NCI-H2227 treated with DMSO at 0.1 percent for 48 hours (cell line): ENCODE measurements around the gene ZNF565.
"Not testable (repeated sequence)": the region's sequence is repeated elsewhere in the genome, so short reads cannot be mapped to it uniquely, and the experiment has no call there.

Experiments
- DNase-seq: peaks from one replicate; lab custom pipeline; 2025; lab: John Stamatoyannopoulos, UW

ZNF565 gene

DNA sequence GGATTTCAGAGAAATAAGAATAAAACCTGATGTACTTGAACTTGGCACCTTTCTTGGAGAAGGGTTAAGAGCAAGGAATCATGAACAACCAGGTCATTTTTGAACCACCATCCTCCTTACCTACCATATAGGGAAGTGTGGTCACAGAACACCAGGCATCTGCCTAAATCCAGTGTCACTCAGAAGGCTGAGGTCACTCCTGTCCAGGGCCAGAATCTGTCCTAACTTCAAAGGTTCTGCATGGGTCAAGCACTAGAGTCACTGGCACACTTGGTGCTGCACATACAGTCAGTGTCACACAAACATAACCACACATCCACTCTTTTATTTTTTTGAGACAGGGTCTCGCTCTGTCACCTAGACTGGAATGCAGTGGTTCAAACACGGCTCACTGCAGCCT is 1.6 kb downstream of the ZNF565 start:
- no peak for DNase-seq

GRCh38 chr19:36210497-36210896 is 4.0 kb downstream of the ZNF565 start:
- no peak for DNase-seq

GRCh38 chr19:36209372-36209771 is 5.1 kb downstream of the ZNF565 start:
- no peak for DNase-seq

DNA sequence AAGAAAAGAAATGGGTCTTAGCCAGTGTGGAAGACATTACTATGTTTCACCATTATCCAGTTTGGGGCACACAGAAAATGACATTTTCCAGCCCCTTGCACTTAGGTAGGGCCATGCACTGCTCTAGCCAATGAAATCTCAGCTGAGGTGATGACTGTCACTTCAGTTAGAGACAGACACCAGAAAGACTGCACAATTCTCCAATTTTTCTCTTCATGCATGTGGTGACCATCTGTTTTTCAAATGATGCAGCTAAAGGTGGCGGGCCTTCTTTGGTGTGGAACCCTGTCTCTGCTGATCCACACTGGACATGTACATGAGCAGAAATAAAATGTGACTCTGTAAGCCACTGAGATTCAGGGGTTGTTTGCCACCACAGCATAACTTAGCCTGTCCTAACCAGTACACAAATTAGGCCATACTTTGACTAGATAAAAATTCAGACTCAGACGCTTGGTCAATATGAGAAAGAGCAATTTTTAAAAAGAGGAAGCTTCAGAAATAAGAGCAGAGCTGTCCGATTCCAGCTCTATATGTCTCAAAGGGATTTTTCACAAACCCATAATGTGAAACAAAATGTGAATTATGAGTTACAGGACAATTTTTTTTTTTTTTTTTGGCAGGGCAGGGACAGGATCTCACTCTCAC is 6.7 kb downstream of the ZNF565 start:
- no peak for DNase-seq

- no peak for DNase-seq
Observed at GRCh38 chr19:36203293-36203692, 11.2 kb downstream of the ZNF565 start.

GRCh38 chr19:36201684-36202083 is 12.8 kb downstream of the ZNF565 start:
- DNase-seq = no peak

GRCh38 chr19:36198119-36198518 is 16.3 kb downstream of the ZNF565 start:
- no peak for DNase-seq

- no peak for DNase-seq
Observed at GRCh38 chr19:36196249-36196648, 18.2 kb downstream of the ZNF565 start.

GRCh38 chr19:36186722-36187121 is 27.7 kb downstream of the ZNF565 start:
- not testable (repeated sequence) for DNase-seq

GRCh38 chr19:36183245-36183628 is 31.2 kb downstream of the ZNF565 start:
- no peak for DNase-seq

GRCh38 chr19:36182612-36183244 is 31.7 kb downstream of the ZNF565 start:
- DNase-seq = no peak

DNA sequence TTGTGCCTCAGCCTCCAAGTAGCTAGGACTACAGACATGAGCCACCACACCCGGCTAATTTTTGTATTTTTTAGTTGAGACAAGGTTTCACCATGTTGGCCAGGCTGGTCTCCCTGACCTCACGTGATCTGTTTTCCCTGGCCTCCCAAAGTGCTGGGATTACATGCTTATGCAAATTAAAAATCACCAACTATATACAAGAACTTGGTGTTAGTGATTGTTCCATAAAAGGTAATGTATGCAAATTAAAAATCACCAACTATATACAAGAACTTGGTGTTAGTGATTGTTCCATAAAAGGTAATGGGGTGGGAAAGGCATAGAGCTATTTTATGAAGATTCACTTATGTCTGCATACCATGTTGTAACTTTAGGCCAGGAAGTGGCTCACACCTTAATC is 35.4 kb downstream of the ZNF565 start:
- DNase-seq = not testable (repeated sequence)

DNA sequence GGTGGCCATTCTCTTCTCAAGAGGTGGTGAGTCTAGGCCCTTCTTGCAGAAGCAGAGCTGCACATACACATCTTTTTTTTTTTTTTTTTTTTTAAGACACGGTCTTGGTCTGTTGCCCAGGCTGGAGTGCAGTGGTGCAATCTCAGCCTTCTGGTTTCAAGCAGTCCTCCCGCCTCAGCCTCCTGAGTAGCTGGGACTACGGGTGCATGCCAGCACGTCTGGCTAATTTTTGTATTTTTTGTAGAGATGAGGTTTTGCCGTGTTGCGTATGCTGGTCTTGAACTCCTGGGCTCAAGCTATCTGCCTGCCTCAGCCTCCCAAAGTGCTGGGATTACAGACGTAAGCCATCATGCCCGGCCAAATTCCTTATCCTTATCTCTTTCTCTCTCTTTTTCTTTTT is 40.6 kb downstream of the ZNF565 start:
- not testable (repeated sequence) for DNase-seq

- DNase-seq = no peak
Observed at GRCh38 chr19:36172852-36173251, 41.6 kb downstream of the ZNF565 start.

DNA sequence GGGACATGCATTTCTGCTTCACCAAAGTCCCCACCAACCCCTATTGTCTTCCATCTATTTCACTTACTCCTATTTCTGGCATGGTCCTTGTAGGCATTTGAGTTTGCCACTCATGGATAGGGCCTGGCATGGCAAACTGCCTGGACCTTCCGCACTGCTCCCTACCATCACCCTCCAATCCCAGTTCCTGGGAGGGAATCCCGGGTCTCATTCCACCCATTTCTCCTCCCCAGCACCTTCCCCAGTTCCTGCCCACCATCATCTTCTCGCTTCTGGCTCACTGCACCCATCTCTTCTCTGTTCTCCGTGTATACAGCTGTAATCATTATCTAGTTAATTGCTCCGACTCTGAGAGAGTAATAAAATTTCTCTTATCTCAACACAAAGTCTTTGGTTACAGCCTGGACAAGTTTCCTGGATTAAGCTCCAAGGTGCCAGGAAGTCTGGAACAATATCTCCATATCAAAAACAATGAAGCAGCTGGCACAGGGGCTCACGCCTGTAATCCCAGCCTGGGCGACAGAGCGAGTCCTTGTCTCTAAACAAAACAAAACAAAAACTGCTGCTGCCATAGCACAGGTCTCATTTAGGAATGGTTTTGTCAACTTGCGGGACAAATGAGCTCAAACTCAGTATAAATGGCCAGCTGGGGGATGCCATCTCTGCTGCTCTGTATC is 45.2 kb downstream of the ZNF565 start:
- no peak for DNase-seq

- no peak for DNase-seq
Observed at GRCh38 chr19:36163813-36164212, 50.7 kb downstream of the ZNF565 start.

- DNase-seq = no peak
Observed at GRCh38 chr19:36160821-36161596, 53.5 kb downstream of the ZNF565 start.

- no peak for DNase-seq
Observed at GRCh38 chr19:36153126-36153525, 61.3 kb downstream of the ZNF565 start.

DNA sequence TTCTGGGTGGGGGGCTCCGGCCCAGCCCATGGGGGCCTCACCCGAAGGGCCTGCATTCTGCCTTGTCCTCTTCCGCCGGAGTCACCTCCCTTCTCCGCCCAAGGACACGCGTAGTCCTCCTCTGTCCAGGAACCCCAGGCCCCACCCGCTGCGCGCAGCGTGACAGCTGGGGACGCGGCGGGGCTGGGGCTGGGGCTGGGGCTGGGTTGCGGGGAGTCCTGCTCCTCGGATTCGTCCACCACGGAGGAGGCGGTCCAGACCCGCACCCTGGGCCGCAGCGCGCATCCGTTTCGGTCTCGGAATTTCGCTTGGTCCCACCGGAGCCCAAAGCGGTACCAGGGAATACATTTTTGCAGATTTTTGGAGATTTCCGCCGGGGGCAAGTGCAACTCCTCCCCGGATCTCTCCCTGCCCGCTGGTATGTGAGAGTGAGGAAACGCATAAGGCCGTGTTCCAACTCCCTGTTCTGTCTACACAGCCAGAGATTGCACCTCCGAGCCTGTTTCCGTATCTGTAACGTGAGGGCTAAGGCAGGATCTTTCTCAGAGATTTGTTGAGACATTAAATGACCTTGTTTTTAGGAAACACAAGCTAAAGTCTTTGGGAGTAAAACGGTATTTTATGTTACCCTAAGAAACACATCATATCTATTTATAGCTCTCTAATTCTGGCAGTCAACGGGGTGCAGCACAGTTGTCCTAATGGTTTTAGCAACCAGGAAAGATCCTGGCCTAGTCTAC is 61.9 kb downstream of the ZNF565 start, which contains the start of gene COX7A1:
Gene COX7A1, minus strand, starts transcription at position 96 of the 740 bp plus-strand sequence. Its CDS starts 40 bp downstream, at position 56.
- no peak for DNase-seq

DNA sequence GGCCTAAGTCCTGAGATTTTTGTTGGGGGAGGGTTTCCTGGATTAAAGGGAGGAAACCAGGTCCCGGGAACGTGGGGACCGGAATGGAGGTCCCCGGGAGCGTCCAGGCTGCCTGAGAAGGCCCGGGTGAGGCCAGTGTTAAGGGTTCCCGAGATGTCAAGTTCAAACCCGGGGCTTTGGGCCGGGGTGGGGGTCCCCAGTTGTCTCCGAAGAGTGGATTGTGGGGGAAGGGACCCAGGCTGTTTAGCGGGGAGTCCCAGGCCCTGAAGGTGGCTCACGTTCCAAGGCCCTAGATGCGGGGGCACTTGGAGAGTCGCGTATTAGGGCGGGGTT is 62.5 kb downstream of the ZNF565 start:
- DNase-seq = no peak

GRCh38 chr19:36151144-36152018 is 63.1 kb downstream of the ZNF565 start:
- DNase-seq = no peak
